ENCODE data around the gene POM121. TPM values are rescaled to one million over a fixed set of nuclear protein-coding genes. Genes with fewer than 3 reads are reported as not detected.
"Not testable (repeated sequence)": the region's sequence is repeated elsewhere in the genome, so short reads cannot be mapped to it uniquely, and the experiment has no call there.

Gene POM121
- total RNA-seq, 1 donor from 2014 or later: 71.4 TPM

DNA sequence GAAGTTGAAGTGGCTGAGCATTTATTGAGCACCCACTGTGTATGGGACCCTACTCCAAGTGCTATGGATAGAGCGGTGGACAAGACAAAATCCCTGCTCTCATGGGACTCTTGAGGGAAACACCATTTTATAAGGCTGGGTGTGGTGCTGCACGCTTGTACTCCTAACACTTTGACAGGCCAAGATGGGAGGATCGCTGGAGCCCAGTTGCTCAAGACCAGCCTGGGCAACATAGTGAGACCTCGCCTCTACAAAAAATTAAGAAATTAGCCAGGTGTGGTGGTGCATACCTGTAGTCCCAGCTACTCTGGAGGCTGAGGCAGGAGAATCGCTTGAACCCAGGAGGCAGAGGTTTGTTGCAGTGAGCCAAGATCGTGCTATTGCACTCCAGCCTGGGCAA lies 2.9 kb downstream of the POM121 start:
- H3K27ac Mint-ChIP-seq; H3K27me3 Mint-ChIP-seq (ENCODE audit: low read depth); intact Hi-C loops (cut with micrococcal nuclease); H3K9me3 Mint-ChIP-seq; H3K4me3 Mint-ChIP-seq (ENCODE audit: low read depth); DNase-seq (ENCODE audit: low spot score): not testable (repeated sequence)
- Mint-ChIP-seq H3K4me1 (ENCODE audit: low read depth) (peaks cover 23% of the 10 kb centered on the region), H3K36me3 (ENCODE audit: low read depth) (peaks cover 62% of the 10 kb centered on the region)

DNA sequence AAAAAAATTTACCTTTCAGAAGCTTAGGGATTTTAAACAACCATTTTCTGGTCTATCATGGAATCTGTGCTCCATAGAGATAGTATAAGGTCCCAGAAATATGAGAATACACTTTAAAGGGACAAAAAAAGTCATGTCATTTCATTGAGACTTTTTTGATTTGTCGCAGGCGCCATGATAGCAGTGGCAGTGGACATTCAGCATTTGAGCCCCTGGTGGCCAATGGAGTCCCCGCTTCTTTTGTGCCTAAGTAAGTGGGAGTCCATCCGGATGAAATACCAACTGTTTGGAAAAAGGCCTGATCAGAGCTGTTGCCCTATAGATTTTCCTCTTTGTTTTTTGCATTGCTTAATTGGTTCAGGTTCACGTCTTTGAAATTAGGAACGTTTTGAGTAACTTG lies 3.3 kb downstream of the POM121 start:
- intact Hi-C loops (cut with micrococcal nuclease); H3K9me3 Mint-ChIP-seq; H3K27me3 Mint-ChIP-seq (ENCODE audit: low read depth); H3K27ac Mint-ChIP-seq; DNase-seq (ENCODE audit: low spot score); H3K4me3 Mint-ChIP-seq (ENCODE audit: low read depth): not testable (repeated sequence)
- peaks cover 21% of the 10 kb centered on the region for H3K4me1 Mint-ChIP-seq (ENCODE audit: low read depth)
- H3K36me3 Mint-ChIP-seq (ENCODE audit: low read depth): peaks cover 62% of the 10 kb centered on the region

DNA sequence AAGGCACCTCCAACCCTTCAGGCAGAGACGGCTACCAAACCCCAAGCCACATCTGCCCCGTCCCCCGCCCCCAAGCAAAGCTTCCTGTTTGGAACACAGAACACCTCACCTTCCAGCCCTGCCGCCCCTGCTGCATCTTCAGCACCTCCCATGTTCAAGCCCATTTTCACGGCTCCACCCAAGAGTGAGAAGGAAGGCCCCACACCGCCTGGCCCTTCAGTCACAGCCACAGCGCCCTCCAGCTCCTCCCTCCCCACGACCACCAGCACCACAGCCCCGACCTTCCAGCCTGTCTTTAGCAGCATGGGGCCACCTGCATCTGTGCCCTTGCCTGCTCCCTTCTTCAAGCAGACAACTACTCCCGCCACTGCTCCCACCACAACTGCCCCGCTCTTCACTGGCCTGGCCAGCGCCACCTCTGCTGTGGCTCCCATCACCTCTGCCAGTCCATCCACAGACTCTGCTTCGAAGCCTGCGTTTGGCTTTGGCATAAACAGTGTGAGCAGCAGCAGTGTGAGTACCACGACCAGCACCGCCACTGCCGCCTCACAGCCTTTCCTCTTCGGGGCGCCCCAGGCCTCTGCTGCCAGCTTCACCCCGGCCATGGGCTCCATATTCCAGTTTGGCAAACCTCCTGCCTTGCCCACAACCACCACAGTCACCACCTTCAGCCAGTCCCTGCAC lies 17.3 kb downstream of the POM121 start:
- H3K9me3 Mint-ChIP-seq; intact Hi-C loops (cut with micrococcal nuclease); H3K4me1 Mint-ChIP-seq (ENCODE audit: low read depth): not testable (repeated sequence)

DNA sequence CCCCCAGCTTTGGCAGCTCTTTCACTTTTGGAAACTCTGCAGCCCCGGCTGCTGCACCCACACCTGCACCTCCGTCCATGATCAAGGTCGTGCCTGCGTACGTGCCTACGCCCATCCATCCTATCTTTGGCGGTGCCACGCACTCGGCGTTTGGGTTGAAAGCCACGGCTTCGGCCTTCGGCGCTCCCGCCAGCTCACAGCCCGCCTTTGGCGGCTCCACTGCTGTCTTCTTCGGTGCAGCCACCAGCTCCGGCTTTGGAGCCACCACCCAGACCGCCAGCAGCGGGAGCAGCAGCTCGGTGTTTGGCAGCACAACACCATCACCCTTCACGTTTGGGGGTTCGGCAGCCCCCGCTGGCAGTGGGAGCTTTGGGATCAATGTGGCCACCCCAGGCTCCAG lies 18.1 kb downstream of the POM121 start:
- peaks cover 31% of the 10 kb centered on the region for H3K36me3 Mint-ChIP-seq (ENCODE audit: low read depth)
- DNase-seq (ENCODE audit: low spot score); H3K9me3 Mint-ChIP-seq; H3K4me1 Mint-ChIP-seq (ENCODE audit: low read depth); H3K27ac Mint-ChIP-seq; H3K27me3 Mint-ChIP-seq (ENCODE audit: low read depth); H3K4me3 Mint-ChIP-seq (ENCODE audit: low read depth); intact Hi-C loops (cut with micrococcal nuclease): not testable (repeated sequence)

More for the DNA sequence above, 17.3 kb downstream of the POM121 start:
- not testable (repeated sequence) for DNase-seq (ENCODE audit: low spot score); H3K27ac Mint-ChIP-seq; H3K4me3 Mint-ChIP-seq (ENCODE audit: low read depth); H3K27me3 Mint-ChIP-seq (ENCODE audit: low read depth)
- H3K36me3 Mint-ChIP-seq (ENCODE audit: low read depth): peaks cover 31% of the 10 kb centered on the region

DNA sequence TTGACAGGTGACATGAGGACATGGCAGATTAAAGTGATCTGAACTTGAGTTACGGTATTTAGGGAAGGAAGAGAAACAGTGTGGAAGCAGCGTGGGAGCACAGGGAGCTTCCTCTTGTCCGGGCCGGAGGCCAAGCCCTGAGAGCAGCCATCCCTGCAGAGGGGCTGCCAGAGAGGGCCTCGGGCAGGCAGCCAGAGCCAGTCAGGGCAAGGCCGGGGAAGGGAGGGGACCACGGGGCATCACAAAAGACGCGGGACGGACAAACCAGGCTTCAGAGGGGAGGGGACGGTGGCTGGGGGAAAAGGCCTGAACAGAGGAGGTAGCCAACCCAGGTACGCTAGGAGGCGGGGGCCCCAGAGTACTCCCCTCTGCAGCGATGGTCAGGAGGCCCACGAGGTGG lies 20.0 kb downstream of the POM121 start:
- intact Hi-C loops (cut with micrococcal nuclease); H3K27me3 Mint-ChIP-seq (ENCODE audit: low read depth); H3K27ac Mint-ChIP-seq; H3K9me3 Mint-ChIP-seq; H3K4me3 Mint-ChIP-seq (ENCODE audit: low read depth); H3K4me1 Mint-ChIP-seq (ENCODE audit: low read depth); DNase-seq (ENCODE audit: low spot score): not testable (repeated sequence)
- H3K36me3 Mint-ChIP-seq (ENCODE audit: low read depth): peaks cover 29% of the 10 kb centered on the region

DNA sequence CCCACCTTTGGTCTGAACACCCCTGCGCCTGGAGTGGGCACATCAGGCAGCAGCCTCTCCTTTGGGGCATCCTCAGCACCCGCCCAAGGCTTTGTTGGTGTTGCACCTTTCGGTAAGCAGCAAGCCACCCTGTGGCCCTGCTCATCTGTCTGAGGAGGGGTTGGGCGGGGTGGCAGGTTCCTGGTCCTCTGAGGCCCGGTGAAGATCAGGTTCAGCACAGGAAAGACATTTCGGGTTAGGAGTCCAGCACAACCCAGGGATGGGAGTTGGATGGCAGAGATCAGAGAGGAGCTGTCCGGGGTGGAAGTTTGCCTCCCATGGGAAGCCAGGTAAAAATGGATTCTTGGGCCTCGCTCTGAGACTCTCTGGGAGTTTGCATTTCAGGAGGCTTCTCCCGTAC lies 20.7 kb downstream of the POM121 start:
- H3K27ac Mint-ChIP-seq; H3K4me1 Mint-ChIP-seq (ENCODE audit: low read depth); H3K27me3 Mint-ChIP-seq (ENCODE audit: low read depth); DNase-seq (ENCODE audit: low spot score); H3K4me3 Mint-ChIP-seq (ENCODE audit: low read depth); H3K9me3 Mint-ChIP-seq; intact Hi-C loops (cut with micrococcal nuclease): not testable (repeated sequence)
- peaks cover 29% of the 10 kb centered on the region for H3K36me3 Mint-ChIP-seq (ENCODE audit: low read depth)

DNA sequence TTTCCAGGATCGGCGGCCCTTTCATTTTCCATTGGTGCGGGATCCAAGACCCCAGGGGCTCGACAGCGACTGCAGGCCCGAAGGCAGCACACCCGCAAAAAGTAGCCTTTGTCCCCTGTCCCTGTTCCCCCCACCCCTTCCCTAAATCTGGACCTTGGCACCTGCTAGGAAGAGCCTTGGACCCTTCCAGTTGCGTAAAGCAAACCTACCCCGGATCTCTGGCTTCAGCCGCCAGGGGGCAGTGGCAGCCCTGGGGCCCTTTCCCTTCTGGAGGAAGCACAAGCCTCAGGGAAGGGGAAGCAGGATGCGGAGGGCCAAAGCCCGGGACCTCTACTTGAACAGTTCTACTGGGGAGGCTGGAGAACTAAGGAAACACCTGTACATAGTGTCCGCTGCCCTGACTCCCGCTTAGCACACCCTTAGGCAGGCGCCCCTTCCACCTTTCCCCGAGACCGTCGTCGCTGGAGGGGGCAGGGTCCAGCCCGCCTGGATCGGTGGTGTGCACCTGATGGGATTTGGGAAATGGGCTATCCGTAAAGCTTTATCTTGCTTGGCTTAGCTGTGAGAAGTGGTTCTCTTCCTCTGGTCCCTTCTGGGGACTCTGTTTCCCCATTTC lies 21.3 kb downstream of the POM121 start:
- H3K27me3 Mint-ChIP-seq (ENCODE audit: low read depth); H3K4me1 Mint-ChIP-seq (ENCODE audit: low read depth); intact Hi-C loops (cut with micrococcal nuclease); H3K9me3 Mint-ChIP-seq; DNase-seq (ENCODE audit: low spot score); H3K4me3 Mint-ChIP-seq (ENCODE audit: low read depth); H3K27ac Mint-ChIP-seq: not testable (repeated sequence)
- peaks cover 28% of the 10 kb centered on the region for H3K36me3 Mint-ChIP-seq (ENCODE audit: low read depth)

DNA sequence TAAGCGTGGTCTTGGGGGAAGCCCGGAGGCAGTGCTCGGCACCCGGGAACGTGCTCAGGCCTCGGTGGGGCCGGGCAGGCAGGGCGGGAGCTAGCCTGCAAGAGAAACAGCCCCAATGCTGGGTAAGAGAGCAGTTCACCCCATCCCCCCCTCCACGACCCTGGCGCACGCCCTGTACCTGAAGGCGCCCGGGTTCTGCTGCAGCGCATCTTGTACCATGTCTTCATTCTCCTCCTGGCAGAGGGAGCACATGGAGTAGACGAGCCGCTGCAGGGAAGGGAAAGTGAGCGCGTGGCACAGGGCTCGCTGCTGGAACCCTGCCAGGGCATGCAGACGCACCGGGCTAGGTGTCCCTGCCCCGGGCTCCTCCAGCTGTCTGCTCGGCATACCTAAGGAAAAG lies 23.8 kb downstream of the POM121 start:
- H3K4me3 Mint-ChIP-seq (ENCODE audit: low read depth); H3K27ac Mint-ChIP-seq; H3K27me3 Mint-ChIP-seq (ENCODE audit: low read depth); intact Hi-C loops (cut with micrococcal nuclease); H3K4me1 Mint-ChIP-seq (ENCODE audit: low read depth); H3K9me3 Mint-ChIP-seq; DNase-seq (ENCODE audit: low spot score): not testable (repeated sequence)
- peaks cover 24% of the 10 kb centered on the region for H3K36me3 Mint-ChIP-seq (ENCODE audit: low read depth)

DNA sequence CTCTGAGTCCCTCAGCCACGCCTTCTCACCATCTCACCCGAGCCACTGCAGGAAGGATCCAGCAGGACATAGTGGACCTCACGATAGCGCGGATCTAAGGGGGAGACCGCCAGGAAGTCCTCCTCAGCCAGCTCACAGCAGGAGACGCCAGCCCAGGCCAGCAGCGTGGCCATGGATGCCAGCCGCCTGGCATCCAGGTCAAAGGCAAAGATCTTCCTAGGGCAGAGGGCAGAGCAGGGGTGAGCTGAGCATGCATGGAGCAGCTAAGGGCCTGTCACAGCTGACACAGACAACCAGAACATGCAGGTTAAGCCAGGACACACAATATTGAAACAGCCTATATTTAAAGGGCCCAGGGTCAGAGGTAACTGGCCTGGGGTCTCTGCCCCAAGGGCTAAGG lies 24.4 kb downstream of the POM121 start:
- H3K4me1 Mint-ChIP-seq (ENCODE audit: low read depth); DNase-seq (ENCODE audit: low spot score); H3K27me3 Mint-ChIP-seq (ENCODE audit: low read depth); H3K27ac Mint-ChIP-seq; intact Hi-C loops (cut with micrococcal nuclease); H3K9me3 Mint-ChIP-seq; H3K4me3 Mint-ChIP-seq (ENCODE audit: low read depth): not testable (repeated sequence)
- H3K36me3 Mint-ChIP-seq (ENCODE audit: low read depth): peaks cover 20% of the 10 kb centered on the region

DNA sequence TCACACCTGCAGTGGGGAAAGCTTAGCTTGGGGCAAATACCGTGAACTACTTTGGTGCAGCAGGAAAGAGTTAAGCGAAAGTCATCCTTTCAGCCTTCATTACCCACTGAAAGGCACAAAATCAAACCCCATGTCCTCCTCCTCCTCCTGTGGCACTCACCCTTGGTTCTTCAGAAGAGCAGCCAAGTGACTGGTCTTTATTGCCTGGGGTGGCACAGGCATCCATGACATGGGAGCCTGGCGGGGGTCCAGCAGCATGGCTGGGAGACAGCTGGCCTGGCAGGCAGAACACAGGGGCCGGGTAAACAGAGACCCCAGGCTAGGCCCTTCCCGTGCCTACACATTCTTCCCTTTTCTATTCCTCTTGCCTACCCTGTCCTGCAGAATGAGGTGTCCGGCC lies 24.8 kb downstream of the POM121 start:
- H3K4me3 Mint-ChIP-seq (ENCODE audit: low read depth); intact Hi-C loops (cut with micrococcal nuclease); DNase-seq (ENCODE audit: low spot score); H3K4me1 Mint-ChIP-seq (ENCODE audit: low read depth); H3K27ac Mint-ChIP-seq; H3K27me3 Mint-ChIP-seq (ENCODE audit: low read depth); H3K9me3 Mint-ChIP-seq: not testable (repeated sequence)
- peaks cover 20% of the 10 kb centered on the region for H3K36me3 Mint-ChIP-seq (ENCODE audit: low read depth)

DNA sequence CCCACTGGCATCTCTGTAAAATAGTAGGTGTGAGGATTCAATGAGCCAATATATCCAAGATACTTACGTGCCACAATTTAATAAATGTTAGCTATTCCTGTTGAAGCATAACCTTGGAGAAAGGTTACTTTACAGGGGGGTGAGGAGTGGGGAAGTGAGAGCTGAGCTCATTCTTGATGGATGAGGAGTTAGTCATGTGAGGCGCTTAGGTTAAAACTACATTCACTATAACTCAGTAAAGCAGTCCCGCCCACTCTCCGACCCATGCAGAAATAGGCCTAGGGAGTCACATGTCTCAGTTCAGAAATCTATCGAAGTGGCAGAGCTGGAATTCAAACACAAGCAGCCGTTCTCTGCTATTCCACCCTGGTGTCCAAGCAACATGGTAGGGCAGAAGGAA lies 25.5 kb downstream of the POM121 start:
- H3K27ac Mint-ChIP-seq; intact Hi-C loops (cut with micrococcal nuclease); H3K9me3 Mint-ChIP-seq; H3K4me3 Mint-ChIP-seq (ENCODE audit: low read depth); H3K27me3 Mint-ChIP-seq (ENCODE audit: low read depth); H3K4me1 Mint-ChIP-seq (ENCODE audit: low read depth); DNase-seq (ENCODE audit: low spot score): not testable (repeated sequence)
- peaks cover 20% of the 10 kb centered on the region for H3K36me3 Mint-ChIP-seq (ENCODE audit: low read depth)

DNA sequence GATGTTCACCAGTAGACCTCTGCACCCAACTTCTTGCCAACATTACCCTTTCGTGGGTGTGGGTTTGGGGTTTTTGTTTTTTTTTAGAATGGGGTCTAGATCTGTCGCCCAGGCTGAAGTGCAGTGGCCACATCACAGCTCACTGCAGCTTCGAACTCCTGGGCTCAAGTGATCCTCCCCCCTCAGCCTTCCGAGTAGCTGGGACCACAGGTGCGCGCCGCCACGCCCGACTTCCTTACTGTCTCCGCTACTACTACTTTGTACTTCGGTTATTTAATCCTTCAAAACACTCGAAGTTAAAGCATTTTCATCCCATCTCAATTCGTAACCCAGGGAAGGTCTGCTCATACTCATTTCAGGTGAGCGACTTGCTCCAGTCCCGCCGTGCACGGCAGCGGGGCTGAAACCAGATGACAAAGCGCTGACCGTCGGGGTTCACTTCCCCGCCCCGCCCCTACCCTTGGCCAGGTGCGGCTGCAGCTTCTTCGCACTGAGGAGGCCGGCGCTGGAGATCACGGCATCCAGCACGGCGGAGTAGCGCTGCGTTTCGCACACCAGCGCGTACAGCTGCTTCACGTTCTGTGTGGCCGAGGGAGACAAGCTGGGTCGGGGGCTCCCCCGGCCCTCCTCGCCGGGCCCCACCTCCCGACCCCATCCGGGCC lies 29.1 kb downstream of the POM121 start:
- H3K27ac Mint-ChIP-seq; H3K36me3 Mint-ChIP-seq (ENCODE audit: low read depth); H3K4me1 Mint-ChIP-seq (ENCODE audit: low read depth); H3K4me3 Mint-ChIP-seq (ENCODE audit: low read depth); H3K9me3 Mint-ChIP-seq; DNase-seq (ENCODE audit: low spot score); H3K27me3 Mint-ChIP-seq (ENCODE audit: low read depth); intact Hi-C loops (cut with micrococcal nuclease): not testable (repeated sequence)

DNA sequence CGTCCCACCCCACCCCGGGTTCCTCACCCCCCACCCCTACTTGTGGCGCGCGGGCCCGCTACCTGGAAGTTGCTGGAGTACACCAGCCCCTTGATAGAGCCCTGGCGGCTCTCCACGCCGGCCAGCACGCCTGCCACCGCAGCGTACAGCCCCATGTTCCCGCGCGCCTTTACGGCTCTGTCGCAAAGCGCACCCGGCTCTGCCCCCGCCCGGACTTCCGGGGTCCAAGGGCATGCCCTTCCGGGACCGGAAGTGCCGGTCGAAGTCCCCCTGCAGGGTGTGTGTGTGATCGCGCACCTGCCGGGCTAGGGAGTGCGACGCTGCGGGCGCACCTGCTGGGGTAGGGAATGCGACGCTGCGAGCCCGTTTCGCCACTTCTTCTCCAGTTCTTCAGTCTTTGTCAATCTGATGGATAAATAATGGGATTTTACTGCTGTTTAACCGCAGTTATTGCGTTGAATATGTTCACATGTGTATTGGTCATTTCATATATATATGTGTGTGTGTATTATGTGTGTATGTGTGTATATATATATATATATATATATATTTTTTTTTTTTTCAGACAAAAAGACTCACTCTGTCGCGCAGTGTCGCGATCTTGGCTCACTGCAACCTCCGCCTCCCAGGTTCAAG lies 29.8 kb downstream of the POM121 start:
- H3K36me3 Mint-ChIP-seq (ENCODE audit: low read depth); H3K27ac Mint-ChIP-seq; H3K9me3 Mint-ChIP-seq; intact Hi-C loops (cut with micrococcal nuclease); H3K4me1 Mint-ChIP-seq (ENCODE audit: low read depth); H3K27me3 Mint-ChIP-seq (ENCODE audit: low read depth); DNase-seq (ENCODE audit: low spot score): not testable (repeated sequence)
- H3K4me3 Mint-ChIP-seq (ENCODE audit: low read depth): peak overlapping the region; percentile 78

Data from activated T-helper 2 cell treated with anti-CD3 and anti-CD28 coated beads, Interferon-gamma antibody, Interleukin-2, Interleukin-4, amounts not matched to agents 10 μg/mL and 5 μg/mL and 100 μg/mL, durations not matched to agents 14 hours and 24 hours and 36 hours (primary cell).